Activated T-cell treated with anti-CD3 and anti-CD28 coated beads, Interleukin-2, amount 50 U/mL, for 24 hours (primary cell): ENCODE results near the gene PEX14.

ENCODE experiments used
- DNase-seq: peaks from one replicate; pipeline ENCODE4 v3.0.0-alpha.2; 2020
- H3K27ac Mint-ChIP-seq: 2 replicates; pipeline ENCODE4 v1.8.0; 2020; ENCODE audit warnings: mild to moderate bottlenecking, mixed read lengths
- H3K27me3 Mint-ChIP-seq: 2 replicates; pipeline ENCODE4 v1.8.0; 2020; ENCODE audit warnings: mixed read lengths
- H3K36me3 Mint-ChIP-seq: 2 replicates; pipeline ENCODE4 v1.8.0; 2020; ENCODE audit warnings: low read depth, mixed read lengths
- H3K4me1 Mint-ChIP-seq: 2 replicates; pipeline ENCODE4 v1.8.0; 2020; ENCODE audit warnings: low read depth, mixed read lengths
- H3K4me3 Mint-ChIP-seq: 2 replicates; pipeline ENCODE4 v1.8.0; 2020; ENCODE audit warnings: mild to moderate bottlenecking, moderate library complexity, mixed read lengths
- H3K9me3 Mint-ChIP-seq: 2 replicates; pipeline ENCODE4 v1.8.0; 2020; ENCODE audit warnings: mixed read lengths

Gene PEX14

DNA sequence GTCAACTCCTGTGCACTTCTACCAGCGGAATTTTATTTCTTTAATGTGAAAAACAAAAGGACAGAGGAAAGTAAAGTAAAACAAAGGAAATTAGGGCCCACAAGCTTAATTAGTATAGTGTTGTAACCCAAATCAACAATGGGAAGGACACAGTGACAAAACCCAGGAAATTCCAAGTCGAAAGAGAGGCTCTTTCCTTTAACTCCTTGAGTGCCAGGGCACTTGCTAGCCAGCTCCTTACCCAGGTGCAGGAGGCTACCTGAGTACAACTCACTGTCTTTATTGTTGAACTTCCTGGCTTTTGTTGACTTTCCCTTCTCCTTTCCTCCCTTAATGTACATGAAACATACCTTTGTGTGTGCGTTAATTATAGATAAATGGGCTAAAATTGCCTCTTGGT lies 55.0 kb downstream of the PEX14 start:
- no peak for DNase-seq
- Mint-ChIP-seq H3K9me3 (no peaks in the 10 kb centered on the region), H3K36me3 (peaks cover 17% of the 10 kb centered on the region), H3K4me3 (no peak overlapping the region), H3K27me3 (no peaks in the 10 kb centered on the region), H3K4me1 (peaks cover 37% of the 10 kb centered on the region), H3K27ac (no peak overlapping the region)

DNA sequence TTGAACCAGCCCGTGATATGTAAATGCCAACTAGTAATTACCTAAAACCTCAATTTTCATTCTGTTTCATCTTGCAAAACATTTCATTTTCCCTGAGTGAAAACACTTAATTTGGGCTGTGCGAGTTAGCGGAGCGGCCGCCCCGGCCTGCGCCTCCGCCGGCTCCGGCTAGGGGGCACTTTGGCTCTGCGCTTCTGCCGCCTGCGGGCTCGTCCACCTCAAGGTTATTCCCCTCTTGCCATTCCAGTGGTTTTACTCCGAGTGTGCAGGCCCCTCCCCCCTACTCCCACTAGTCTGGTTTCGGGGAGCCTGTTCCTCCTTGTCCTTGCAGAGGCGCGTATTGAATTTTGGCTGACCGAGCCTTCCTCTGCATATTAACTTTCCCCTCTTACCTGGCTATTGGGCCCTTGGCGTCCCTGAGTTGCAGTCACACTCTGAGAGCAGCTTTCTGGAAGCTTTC lies 55.6 kb downstream of the PEX14 start:
- H3K36me3 Mint-ChIP-seq, result peaks cover 12% of the 10 kb centered on the region
- no peak overlapping the region for H3K27ac Mint-ChIP-seq
- no peak for DNase-seq
- H3K4me1 Mint-ChIP-seq, result peaks cover 35% of the 10 kb centered on the region
- no peak overlapping the region for H3K4me3 Mint-ChIP-seq
- no peaks in the 10 kb centered on the region for H3K9me3 Mint-ChIP-seq
- H3K27me3 Mint-ChIP-seq, result no peaks in the 10 kb centered on the region

DNA sequence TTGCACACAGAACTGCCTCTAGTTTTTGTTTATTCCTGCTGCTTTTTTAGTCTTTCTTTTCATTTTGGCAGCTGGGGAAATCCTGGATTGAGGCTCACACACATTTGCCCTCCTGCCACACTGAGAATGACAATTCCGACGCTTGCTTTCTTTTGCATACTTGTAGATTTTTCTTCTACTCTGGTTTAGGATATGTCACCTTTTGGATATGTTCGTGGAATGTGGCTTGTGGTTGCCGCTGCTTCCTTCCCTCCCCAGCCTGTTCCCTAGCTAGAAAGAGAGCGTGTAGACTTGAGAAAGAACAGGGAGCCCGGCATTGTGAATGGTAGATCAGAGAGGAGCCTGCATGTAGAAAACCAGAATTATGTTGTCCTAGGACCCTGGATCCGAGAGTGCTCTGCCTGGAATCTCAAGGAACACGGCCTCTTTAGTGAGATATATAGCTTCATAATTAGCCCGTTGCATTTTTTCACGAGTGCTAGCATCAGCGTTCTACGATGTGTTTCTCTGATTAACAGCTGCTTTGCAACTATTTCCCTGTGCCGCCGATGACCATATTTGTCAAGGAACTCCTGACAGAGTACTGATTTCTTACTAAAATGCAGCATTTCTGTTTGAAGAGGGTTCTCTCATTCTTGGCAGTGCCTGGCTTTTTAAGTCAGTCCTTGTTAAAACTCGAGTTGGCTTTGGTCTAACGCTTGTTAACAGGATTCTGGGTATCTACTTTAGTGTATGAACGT lies 56.2 kb downstream of the PEX14 start:
- peaks cover 35% of the 10 kb centered on the region for H3K4me1 Mint-ChIP-seq
- H3K36me3 Mint-ChIP-seq, result peaks cover 15% of the 10 kb centered on the region
- H3K9me3 Mint-ChIP-seq, result no peaks in the 10 kb centered on the region
- H3K4me3 Mint-ChIP-seq, result no peak overlapping the region
- DNase-seq, result no peak
- no peak overlapping the region for H3K27ac Mint-ChIP-seq
- no peaks in the 10 kb centered on the region for H3K27me3 Mint-ChIP-seq

DNA sequence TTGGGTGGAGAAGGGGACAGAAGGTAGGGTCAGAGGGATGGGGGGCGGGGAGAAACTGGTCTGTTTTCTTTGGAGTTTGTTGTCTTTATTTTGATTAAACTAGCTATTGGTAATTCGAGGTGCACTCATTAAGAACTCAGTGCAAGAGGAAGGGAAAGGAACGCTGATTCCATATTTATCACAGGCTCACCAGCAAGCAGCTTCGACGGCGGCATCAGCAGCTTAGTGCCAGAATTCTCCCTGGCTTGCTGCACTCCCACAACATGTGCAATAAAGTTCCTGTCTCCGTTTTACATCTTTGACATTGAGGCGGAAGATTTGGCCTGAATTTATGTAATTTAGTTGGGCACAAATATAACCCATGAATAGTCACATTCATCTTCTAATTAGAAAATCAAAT lies 57.6 kb downstream of the PEX14 start:
- no peak for DNase-seq
- H3K4me1 Mint-ChIP-seq, result peaks cover 35% of the 10 kb centered on the region
- H3K9me3 Mint-ChIP-seq, result no peaks in the 10 kb centered on the region
- H3K36me3 Mint-ChIP-seq, result peaks cover 27% of the 10 kb centered on the region
- H3K27me3 Mint-ChIP-seq, result no peaks in the 10 kb centered on the region
- no peak overlapping the region for H3K27ac Mint-ChIP-seq
- H3K4me3 Mint-ChIP-seq, result no peak overlapping the region

DNA sequence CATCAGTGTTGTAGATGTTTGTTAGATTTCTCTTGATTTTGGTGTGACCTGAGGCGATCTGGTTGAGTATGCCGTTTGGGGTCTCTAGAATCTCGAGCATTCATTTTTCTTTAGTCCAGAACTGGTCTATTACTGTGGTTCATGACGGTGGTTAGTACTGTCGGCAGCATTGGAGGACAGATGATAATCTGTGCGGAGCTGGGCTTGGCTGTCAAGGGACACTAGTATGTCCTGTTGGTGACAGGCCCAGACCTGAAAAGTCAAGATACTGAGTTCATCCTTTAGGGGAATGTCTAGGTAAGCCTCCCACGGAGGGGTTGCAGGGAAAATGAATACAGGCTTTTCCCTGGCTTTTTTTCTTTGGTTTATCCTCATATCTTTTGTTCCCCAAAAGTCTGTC lies 59.8 kb downstream of the PEX14 start:
- Mint-ChIP-seq H3K9me3 (no peaks in the 10 kb centered on the region), H3K27me3 (no peaks in the 10 kb centered on the region), H3K27ac (no peak overlapping the region), H3K36me3 (peaks cover 33% of the 10 kb centered on the region), H3K4me1 (peaks cover 25% of the 10 kb centered on the region), H3K4me3 (no peak overlapping the region)
- no peak for DNase-seq

DNA sequence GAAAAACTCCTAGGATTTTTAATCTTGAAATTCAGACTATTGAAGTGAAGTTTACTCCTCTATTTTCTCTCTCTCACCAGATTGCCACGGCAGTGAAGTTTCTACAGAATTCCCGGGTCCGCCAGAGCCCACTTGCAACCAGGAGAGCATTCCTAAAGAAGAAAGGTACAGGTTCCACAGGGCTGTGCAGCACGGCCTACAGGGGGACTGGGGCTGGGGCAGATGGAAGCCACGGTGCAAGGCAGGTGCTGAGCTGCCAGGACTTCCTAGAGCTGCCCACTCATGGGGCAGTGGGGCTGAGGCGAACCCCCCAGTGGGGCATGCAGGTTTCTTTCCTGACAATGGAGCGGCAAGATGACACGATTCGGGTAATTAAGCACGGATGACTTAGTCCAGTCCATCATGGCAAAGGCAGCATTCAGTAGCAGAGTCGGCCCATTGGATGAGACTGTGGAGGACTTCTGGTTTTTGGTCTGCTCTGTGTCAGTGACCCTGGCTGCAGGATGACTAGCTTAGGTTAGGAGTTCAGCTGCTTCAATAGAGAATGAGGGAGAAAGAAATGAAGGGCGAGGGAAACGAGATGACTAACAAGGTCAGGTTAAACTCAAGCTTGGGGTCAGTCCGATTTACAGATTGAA lies 61.5 kb downstream of the PEX14 start:
- Mint-ChIP-seq H3K27ac (no peak overlapping the region), H3K36me3 (peaks cover 42% of the 10 kb centered on the region), H3K27me3 (no peaks in the 10 kb centered on the region), H3K4me3 (no peak overlapping the region), H3K9me3 (no peaks in the 10 kb centered on the region), H3K4me1 (peaks cover 14% of the 10 kb centered on the region)
- DNase-seq, result no peak

DNA sequence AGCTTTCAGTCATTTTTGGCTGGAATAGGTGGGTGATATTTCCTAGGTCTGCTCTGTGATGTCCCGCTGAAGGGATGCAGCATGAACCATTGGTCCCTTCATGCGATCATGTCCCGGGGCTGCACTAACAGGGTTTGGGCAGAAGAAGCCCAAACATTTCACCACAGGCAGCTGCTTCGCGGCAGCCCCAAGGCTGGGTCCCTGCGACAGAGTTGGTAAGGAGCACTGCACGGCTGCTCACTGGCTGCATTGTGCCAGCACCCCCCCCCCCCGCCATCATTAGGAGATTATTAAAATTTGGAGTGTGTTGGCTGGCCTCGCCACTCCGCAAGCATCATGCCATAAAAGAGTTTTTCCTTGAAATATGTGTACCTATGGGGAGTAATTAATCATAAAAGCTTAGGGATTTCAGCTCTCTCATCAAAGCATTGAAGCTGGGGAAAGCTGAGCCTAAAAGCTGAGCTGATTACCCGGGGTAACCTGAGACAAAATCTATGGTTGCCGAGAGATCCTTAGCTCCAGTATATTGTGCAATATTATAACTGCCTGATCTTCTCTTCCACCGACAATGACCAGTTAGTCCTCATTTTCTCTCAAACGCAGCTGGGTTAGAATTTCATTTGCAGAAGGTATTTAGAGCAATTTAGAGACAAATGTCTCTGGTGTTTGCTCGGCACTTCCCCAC lies 62.5 kb downstream of the PEX14 start:
- no peak overlapping the region for H3K4me3 Mint-ChIP-seq
- H3K27me3 Mint-ChIP-seq, result no peaks in the 10 kb centered on the region
- peaks cover 52% of the 10 kb centered on the region for H3K36me3 Mint-ChIP-seq
- no peaks in the 10 kb centered on the region for H3K9me3 Mint-ChIP-seq
- no peak for DNase-seq
- H3K4me1 Mint-ChIP-seq, result peaks cover 14% of the 10 kb centered on the region
- no peak overlapping the region for H3K27ac Mint-ChIP-seq

DNA sequence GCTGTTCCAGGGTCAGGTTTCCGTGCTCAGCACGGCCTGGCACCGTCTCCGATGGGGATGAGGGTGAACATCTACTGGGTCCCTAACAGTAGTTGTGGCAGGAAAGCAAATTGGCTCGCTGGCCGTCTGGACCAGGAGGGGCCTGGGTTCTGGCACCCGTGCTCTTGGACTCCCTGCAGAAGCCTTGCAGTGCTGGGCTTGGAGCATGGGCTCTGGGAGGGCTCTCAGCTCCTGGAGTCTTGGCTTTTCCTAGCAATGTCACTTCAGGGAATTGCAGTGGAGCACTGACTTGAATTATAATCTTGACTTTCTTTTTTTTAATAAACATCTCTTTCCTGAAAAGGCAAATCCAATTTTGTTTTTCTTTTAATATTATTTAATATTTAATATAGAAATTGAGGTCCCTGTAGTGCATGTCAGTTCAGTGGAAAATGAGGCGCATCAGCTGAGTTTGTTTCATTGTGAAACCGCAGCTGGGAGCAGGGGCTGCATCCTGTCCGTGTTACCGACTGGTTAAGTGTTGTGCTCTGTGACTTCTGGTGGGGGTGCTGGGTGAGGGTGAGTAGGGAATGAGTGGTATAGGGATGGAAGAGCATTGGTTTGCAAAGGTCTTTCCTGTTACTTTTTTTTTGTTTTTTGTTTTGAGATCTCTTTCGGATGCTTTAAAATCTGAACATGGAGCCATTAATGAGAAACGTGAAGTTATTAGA lies 64.1 kb downstream of the PEX14 start:
- H3K27ac Mint-ChIP-seq, result no peak overlapping the region
- peaks cover 62% of the 10 kb centered on the region for H3K36me3 Mint-ChIP-seq
- H3K4me3 Mint-ChIP-seq, result no peak overlapping the region

DNA sequence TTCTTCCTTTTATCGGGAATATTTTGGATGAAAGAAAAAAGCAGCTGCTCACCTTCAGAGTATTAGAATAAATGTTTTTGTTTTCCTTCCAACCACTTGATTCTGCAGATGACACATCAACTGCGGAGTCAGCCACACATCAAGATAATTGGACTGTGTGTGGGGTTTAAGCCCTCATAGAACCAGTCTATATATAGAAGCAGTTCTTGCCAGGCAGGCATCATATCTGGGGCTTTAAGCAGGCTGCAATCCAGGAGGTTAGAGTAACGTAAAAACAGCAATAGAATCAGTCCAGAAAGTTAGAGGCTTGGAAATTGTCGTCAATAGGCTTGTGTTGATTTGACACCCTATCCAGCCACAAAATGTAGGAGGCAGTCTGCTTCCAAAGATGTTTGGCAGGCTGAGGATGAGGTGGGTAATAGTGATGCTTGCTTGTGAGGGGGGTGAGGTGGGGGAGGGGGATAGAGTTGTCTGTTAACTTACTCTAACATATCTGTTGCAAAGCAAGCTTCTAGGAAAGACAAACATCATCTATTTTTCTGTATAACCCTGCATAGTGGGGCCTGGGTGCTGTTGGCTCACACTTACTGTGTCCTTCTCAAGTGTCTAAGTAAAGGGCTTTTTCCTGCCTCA lies 64.8 kb downstream of the PEX14 start:
- peaks cover 62% of the 10 kb centered on the region for H3K36me3 Mint-ChIP-seq
- DNase-seq, result no peak
- no peak overlapping the region for H3K27ac Mint-ChIP-seq
- no peak overlapping the region for H3K4me3 Mint-ChIP-seq
- H3K27me3 Mint-ChIP-seq, result no peaks in the 10 kb centered on the region
- peaks cover 29% of the 10 kb centered on the region for H3K4me1 Mint-ChIP-seq
- H3K9me3 Mint-ChIP-seq, result no peaks in the 10 kb centered on the region

More for the DNA sequence above, 64.1 kb downstream of the PEX14 start:
- Mint-ChIP-seq H3K9me3 (no peaks in the 10 kb centered on the region), H3K27me3 (no peaks in the 10 kb centered on the region), H3K4me1 (peaks cover 25% of the 10 kb centered on the region)
- no peak for DNase-seq

DNA sequence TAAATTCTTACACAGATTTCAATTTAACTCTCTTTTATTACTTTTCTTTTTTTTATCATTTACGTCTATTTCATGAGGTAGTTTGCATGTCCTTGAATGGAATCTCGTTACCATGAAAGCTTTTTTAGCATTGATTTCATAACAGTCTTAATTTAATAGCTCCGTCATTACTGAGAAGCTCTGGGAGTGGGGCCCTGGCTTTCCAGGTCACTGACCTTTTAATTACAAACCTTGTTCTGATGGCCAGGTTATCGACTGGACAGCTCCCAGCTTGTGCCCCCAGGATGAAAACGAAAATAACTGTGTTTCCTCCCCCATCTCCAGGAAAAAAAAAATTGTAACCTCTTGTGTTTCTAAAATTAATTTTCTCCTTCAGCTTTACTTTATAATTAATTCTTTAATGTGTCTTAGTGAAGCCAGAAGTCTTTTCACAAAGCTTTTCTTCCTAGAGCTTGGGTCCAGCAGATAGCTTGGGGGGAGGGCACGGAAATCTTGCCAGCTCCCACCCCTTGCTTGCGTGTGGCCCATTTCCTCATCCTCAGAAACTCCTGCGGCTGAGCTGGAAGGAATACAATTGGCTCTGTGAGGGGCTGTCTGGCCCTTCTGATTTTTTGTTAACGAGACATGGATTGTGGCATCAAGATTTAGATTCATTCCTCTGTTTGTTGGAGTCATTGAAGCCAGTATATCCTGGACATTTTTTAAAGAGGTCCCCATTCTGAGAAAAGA lies 65.7 kb downstream of the PEX14 start:
- H3K27ac Mint-ChIP-seq, result no peak overlapping the region
- no peak for DNase-seq
- no peaks in the 10 kb centered on the region for H3K27me3 Mint-ChIP-seq
- H3K4me1 Mint-ChIP-seq, result peaks cover 24% of the 10 kb centered on the region
- peaks cover 62% of the 10 kb centered on the region for H3K36me3 Mint-ChIP-seq
- H3K9me3 Mint-ChIP-seq, result no peaks in the 10 kb centered on the region
- H3K4me3 Mint-ChIP-seq, result no peak overlapping the region

DNA sequence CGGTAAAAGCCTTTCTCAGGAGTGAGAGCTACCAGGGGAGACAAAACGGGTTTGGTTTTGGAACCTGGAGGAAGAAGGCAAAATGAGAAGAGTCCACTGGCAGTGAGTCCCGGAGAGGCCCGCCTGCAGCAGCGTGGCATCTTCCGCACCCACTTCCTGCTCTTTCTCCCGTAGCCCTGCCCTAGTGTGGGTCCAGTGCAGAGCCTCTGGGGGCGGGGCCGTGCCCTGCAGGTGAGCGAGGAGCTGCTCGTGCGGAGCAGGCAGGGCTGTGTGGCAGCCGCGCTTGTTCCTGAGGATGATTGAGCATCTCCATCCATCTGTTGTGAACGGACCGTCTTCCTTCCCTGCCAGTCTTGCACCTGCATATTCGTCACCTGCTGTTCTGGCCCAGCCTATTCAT lies 66.5 kb downstream of the PEX14 start:
- Mint-ChIP-seq H3K27ac (no peak overlapping the region), H3K4me3 (no peak overlapping the region), H3K4me1 (peaks cover 24% of the 10 kb centered on the region), H3K36me3 (peaks cover 55% of the 10 kb centered on the region), H3K9me3 (no peaks in the 10 kb centered on the region), H3K27me3 (no peaks in the 10 kb centered on the region)
- DNase-seq, result no peak

DNA sequence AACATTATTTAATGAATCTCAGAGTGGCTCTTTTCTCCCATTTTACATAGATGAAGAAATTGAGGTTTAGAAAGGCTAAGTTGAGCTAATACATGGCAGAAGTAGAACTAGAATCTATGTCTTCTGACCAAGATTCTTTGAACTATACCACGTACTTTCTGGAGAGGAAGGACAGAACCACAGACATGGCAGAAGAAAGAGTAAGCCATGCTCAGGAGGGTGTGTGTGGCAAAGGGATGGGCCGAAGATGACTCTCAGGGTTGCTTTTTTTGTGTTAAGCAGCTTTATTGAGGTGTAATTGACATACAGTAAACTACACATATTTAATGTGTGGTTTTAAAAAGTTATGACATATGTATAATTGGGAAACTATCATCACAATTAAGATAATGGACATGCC lies 69.5 kb downstream of the PEX14 start:
- no peak for DNase-seq

DNA sequence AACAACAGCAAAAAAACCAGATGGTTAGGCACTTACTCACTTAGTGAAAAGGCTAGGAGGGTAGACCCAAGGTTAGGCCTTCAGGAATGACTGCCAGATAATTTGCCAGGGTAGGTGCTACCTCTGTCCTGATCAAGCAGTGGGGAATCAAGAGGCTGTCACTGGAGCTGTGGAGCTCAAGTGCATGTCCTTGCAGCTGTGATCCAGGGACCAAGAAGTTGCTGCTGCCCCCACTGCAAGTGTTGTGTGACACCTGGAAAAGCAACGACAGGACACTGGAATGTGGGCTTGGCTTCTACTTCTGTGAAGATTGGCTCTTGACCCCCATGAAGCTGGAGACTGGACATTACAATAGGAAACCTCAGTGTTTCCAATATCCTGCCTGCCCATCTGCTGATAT lies 72.1 kb downstream of the PEX14 start:
- Mint-ChIP-seq H3K27ac (no peak overlapping the region), H3K4me1 (peaks cover 34% of the 10 kb centered on the region), H3K9me3 (no peaks in the 10 kb centered on the region), H3K4me3 (no peak overlapping the region), H3K36me3 (peaks cover 22% of the 10 kb centered on the region), H3K27me3 (no peaks in the 10 kb centered on the region)
- DNase-seq, result no peak

More for the DNA sequence above, 69.5 kb downstream of the PEX14 start:
- Mint-ChIP-seq H3K27ac (no peak overlapping the region), H3K4me3 (no peak overlapping the region), H3K27me3 (no peaks in the 10 kb centered on the region), H3K4me1 (peaks cover 32% of the 10 kb centered on the region), H3K9me3 (no peaks in the 10 kb centered on the region), H3K36me3 (peaks cover 40% of the 10 kb centered on the region)
